Spleen (tissue), 13 donors: ENCODE results near the gene EDN3. TPM values are rescaled to one million over a fixed set of nuclear protein-coding genes. Genes with fewer than 3 reads are reported as not detected.
A peak's percentile ranks its signal among the peaks of the same experiment; 100 is the strongest.

Source experiments
- DNase-seq: peaks from one replicate; pipeline ENCODE4 v3.0.0-alpha.2; 2020
- H3K27ac ChIP-seq, 8 donors: fragments of 200-600 bp; sonication (generic) in 7 of 8; 1 replicate in 4 of 8; 2 replicates in 4 of 8; pipeline versions ENCODE4 v1.5.0 to v1.8.0; 2016 to 2021; ENCODE audit warnings: inconsistent platforms in 4 of 8, mild to moderate bottlenecking in 4 of 8, moderate library complexity in 1 of 8
- H3K27me3 ChIP-seq, 7 donors: fragments of 200-600 bp; sonication (generic) in 6 of 7; replicated peaks in 1 of 7; 1 replicate in 4 of 7; 2 replicates in 3 of 7; pipeline versions ENCODE4 v1.5.0 to v1.8.0; 2016 to 2021; ENCODE audit warnings: inconsistent platforms in 3 of 7, mild to moderate bottlenecking in 1 of 7
- H3K36me3 ChIP-seq, 6 donors: fragments of 200-600 bp; sonication (generic) in 5 of 6; 1 replicate in 4 of 6; 2 replicates in 2 of 6; pipeline versions ENCODE4 v1.5.0 to v1.8.0; 2016 to 2021; ENCODE audit warnings: inconsistent platforms in 2 of 6
- H3K4me1 ChIP-seq, 6 donors: fragments of 200-600 bp; sonication (generic) in 5 of 6; 1 replicate in 3 of 6; 2 replicates in 3 of 6; pipeline versions ENCODE4 v1.5.0 to v1.8.0; 2016 to 2021; ENCODE audit warnings: inconsistent platforms in 3 of 6
- H3K4me3 ChIP-seq, 8 donors: fragments of 200-600 bp; sonication (generic) in 7 of 8; 1 replicate in 4 of 8; 2 replicates in 4 of 8; pipeline versions ENCODE4 v1.5.0 to v1.8.0; 2016 to 2021; ENCODE audit warnings: inconsistent platforms in 4 of 8, mild to moderate bottlenecking in 4 of 8, moderate library complexity in 2 of 8
- H3K9me3 ChIP-seq, 8 donors: fragments of 200-600 bp; sonication (generic) in 7 of 8; 1 replicate in 4 of 8; 2 replicates in 4 of 8; pipeline versions ENCODE4 v1.5.0 to v1.8.0; 2016 to 2021; ENCODE audit warnings: inconsistent platforms in 4 of 8
- POLR2A ChIP-seq, 3 donors: fragments of 450-650 bp; IDR thresholded peaks; one replicate each; pipeline ENCODE4 v1.5.1; 2017; ENCODE audit warnings: antibody characterized with exemption in 3 of 3, mild to moderate bottlenecking in 1 of 3
- POLR2AphosphoS5 ChIP-seq, 3 donors: sonication (generic); formaldehyde crosslinking; IDR thresholded peaks; one replicate each; pipeline ENCODE4 v1.5.1; 2017; ENCODE audit warnings: antibody characterized with exemption in 3 of 3
- WGBS, 5 donors: extraction: QIAGEN DNeasy Blood & Tissue Kit in 3 of 5; methylation state at CpG; one replicate each; pipeline versions ENCODE4 v1.1.5 to v1.1.7; 2013 to 2018; 5-methylcytosine and 5-hydroxymethylcytosine counted together
- intact Hi-C: fragments of 100-400 bp; cut with DNase I; formaldehyde crosslinking; loops from one replicate; pipeline ENCODE4 v1.15.0; 2023; ENCODE audit warnings: low total_unique reads
- long read RNA-seq, 2 donors: transcript quantifications; one replicate each; lab custom pipeline, GENCODE V29; 2026
- polyA plus RNA-seq, 3 donors: library from polyadenylated mRNA; stranded (reverse); fragments of 200-250 nt; gene quantifications; one replicate each; pipeline ENCODE4 v1.2.1, GENCODE V29; 2013
- total RNA-seq, 7 donors: library from RNA; depleted of rRNA in 3 of 7; stranded (reverse); fragments of >200 nt in 3 of 7; fragmentation: NEBNext Ultra II Directional in 4 of 7; extraction: Animal tissue kit (Norgen Biotek cat#: 25700) in 4 of 7; gene quantifications; one replicate each; pipeline versions ENCODE4 v1.1.0 to v1.2.1, GENCODE V29; 2016 to 2021
- TF ChIP-seq, protein P1 (sequence below), 11 experiments: fragments of 200-600 bp in 7 of 11; fragments of 450-650 bp in 4 of 11; sonication (generic) in 4 of 11; IDR thresholded peaks in 8 of 11; conservative IDR thresholded peaks in 3 of 11; 1 replicate in 7 of 11; 2 replicates in 4 of 11; pipeline versions ENCODE4 v1.4.0 to v1.8.0; 2016 to 2021; ENCODE audit warnings: antibody characterized with exemption in 11 of 11, inconsistent platforms in 4 of 11, mild to moderate bottlenecking in 1 of 11
- donor health status: healthy with polysubstance abuse.
- donor health status: DM: no; HTN: no; CAD: no; lungs with moderate emphysema.
- donor health status: DM: no; HTN: no; CAD: no.
- donor health status: Bipolar disorder and iron deficiency.
- donor health status: healthy.
- donor health status: DM: no; HTN: no; CAD: no.
- donor health status: DM: yes; HTN: yes; CAD: no.

Gene EDN3, protein sequence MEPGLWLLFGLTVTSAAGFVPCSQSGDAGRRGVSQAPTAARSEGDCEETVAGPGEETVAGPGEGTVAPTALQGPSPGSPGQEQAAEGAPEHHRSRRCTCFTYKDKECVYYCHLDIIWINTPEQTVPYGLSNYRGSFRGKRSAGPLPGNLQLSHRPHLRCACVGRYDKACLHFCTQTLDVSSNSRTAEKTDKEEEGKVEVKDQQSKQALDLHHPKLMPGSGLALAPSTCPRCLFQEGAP
- 10 to 100 TPM in 2 of 7 donors, 1 to 10 TPM in 5; 1.6 to 13.6 (median 6.2) TPM for total RNA-seq
- polyA plus RNA-seq = 1 to 10 TPM; 2.9 to 6.4 (median 5.9) TPM
- long read RNA-seq, donor 1, partial matches to known transcripts = 0 of 8 reads
- long read RNA-seq, donor 1, other reads (novel, unspliced or antisense) = 0 of 8 reads
- long read RNA-seq, donor 2, partial matches to known transcripts = 0 of 3 reads
- long read RNA-seq, donor 2, other reads (novel, unspliced or antisense) = 0 of 3 reads

GRCh38 chr20:59300333-59301081 lies at the start of gene EDN3:
EDN3 (plus strand) TSS chr20:59300611; CDS start chr20:59300813, 202 bp downstream.
- no peaks in the 10 kb centered on the region for H3K9me3 ChIP-seq
- DNase-seq = no peak
- WGBS, 5 donors = 0 to 5% (median 3%) methylated on average over 23 to 77 of the region's 77 CpGs
- peaks cover 0 to 15% (median 8%) of the 10 kb centered on the region in 6 donors for H3K4me1 ChIP-seq
- intact Hi-C loops = no loop called here
- no peaks in the 10 kb centered on the region for H3K36me3 ChIP-seq
- H3K4me3 ChIP-seq = peak within 1 kb of the TSS in 6 of 8 donors; percentile 0 to 55 (median 11)
- H3K27ac ChIP-seq = peak within 1 kb of the TSS in 1 of 8 donors; percentile 32
- TF ChIP-seq POLR2AphosphoS5 (IDR thresholded peaks at IDR 0.05) (no peak), POLR2A (IDR thresholded peaks at IDR 0.05) (no peak)
- TF ChIP-seq, protein P1, sequence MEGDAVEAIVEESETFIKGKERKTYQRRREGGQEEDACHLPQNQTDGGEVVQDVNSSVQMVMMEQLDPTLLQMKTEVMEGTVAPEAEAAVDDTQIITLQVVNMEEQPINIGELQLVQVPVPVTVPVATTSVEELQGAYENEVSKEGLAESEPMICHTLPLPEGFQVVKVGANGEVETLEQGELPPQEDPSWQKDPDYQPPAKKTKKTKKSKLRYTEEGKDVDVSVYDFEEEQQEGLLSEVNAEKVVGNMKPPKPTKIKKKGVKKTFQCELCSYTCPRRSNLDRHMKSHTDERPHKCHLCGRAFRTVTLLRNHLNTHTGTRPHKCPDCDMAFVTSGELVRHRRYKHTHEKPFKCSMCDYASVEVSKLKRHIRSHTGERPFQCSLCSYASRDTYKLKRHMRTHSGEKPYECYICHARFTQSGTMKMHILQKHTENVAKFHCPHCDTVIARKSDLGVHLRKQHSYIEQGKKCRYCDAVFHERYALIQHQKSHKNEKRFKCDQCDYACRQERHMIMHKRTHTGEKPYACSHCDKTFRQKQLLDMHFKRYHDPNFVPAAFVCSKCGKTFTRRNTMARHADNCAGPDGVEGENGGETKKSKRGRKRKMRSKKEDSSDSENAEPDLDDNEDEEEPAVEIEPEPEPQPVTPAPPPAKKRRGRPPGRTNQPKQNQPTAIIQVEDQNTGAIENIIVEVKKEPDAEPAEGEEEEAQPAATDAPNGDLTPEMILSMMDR (IDR thresholded peaks at IDR 0.05 in 8 of 11, conservative IDR thresholded peaks at IDR 0.05 in 3 of 11) = no peak
- H3K27me3 ChIP-seq = peaks cover 0 to 92% (median 25%) of the 10 kb centered on the region in 7 donors

- intact Hi-C loops = loop anchor here (10.0 kb wide), 1 partner anchor 151 kb away; no protein-coding TSS in a partner anchor
- Histone ChIP-seq H3K27ac (peak overlapping the region in 5 of 8 donors; percentile 8 to 82 (median 50)), H3K27me3 (no peaks in the 10 kb centered on the region), H3K9me3 (peaks cover 0 to 7% (median 0%) of the 10 kb centered on the region in 8 donors), H3K36me3 (peaks cover 0 to 32% (median 0%) of the 10 kb centered on the region in 6 donors), H3K4me1 (peaks cover 0 to 38% (median 9%) of the 10 kb centered on the region in 6 donors), H3K4me3 (no peak overlapping the region)
- TF ChIP-seq, protein P1 (IDR thresholded peaks at IDR 0.05 in 8 of 11, conservative IDR thresholded peaks at IDR 0.05 in 3 of 11) = no peak
- TF ChIP-seq POLR2A (IDR thresholded peaks at IDR 0.05) = no peak
- TF ChIP-seq POLR2AphosphoS5 (IDR thresholded peaks at IDR 0.05) = no peak
- DNase-seq = no peak
- WGBS, 5 donors = 23 to 36% (median 29%) methylated on average over 6 of the region's 6 CpGs
Measured at GRCh38 chr20:59253325-59253724, 47.1 kb upstream of the EDN3 start.

GRCh38 chr20:59253779-59254319 lies 46.6 kb upstream of the EDN3 start:
- no peak overlapping the region for H3K4me3 ChIP-seq
- WGBS, 5 donors = 5 to 17% (median 14%) methylated on average over 4 of the region's 4 CpGs
- H3K36me3 ChIP-seq = peaks cover 0 to 30% (median 0%) of the 10 kb centered on the region in 6 donors
- H3K9me3 ChIP-seq = peaks cover 0 to 7% (median 0%) of the 10 kb centered on the region in 8 donors
- peaks cover 0 to 43% (median 11%) of the 10 kb centered on the region in 6 donors for H3K4me1 ChIP-seq
- DNase-seq = no peak
- H3K27ac ChIP-seq = peak overlapping the region in 5 of 8 donors; percentile 8 to 82 (median 50)
- TF ChIP-seq POLR2A (IDR thresholded peaks at IDR 0.05) = no peak
- TF ChIP-seq, protein P1 (IDR thresholded peaks at IDR 0.05 in 8 of 11, conservative IDR thresholded peaks at IDR 0.05 in 3 of 11) = peak in 1 of 11 experiments; percentile 4
- intact Hi-C loops = loop anchor here (10.0 kb wide), 1 partner anchor 151 kb away; no protein-coding TSS in a partner anchor
- no peaks in the 10 kb centered on the region for H3K27me3 ChIP-seq
